Endothelial cell of umbilical vein (primary cell): ENCODE results near the gene ULK4. TPM values are rescaled to one million over a fixed set of nuclear protein-coding genes. Genes with fewer than 3 reads are reported as not detected.

Experiments used
- BruUV-seq: library from RNA; stranded (reverse); fragments of 400-500 nt; replicated peaks from 2 replicates; lab custom pipeline; 2021; lab: Mats Ljungman, UMichigan
- CTCF ChIA-PET: fragments of 300-600, 350-600 bp; sonication (Branson Sonifier 250); formaldehyde crosslinking; loops from one replicate; lab custom pipeline; 2021; ENCODE audit warnings: antibody characterized with exemption, inconsistent platforms; lab: Charles Lee
- POLR2A ChIA-PET: fragments of 300-600, 350-600 bp; sonication (Branson Sonifier 250); formaldehyde crosslinking; loops from one replicate; lab custom pipeline; 2021; ENCODE audit warnings: antibody characterized with exemption, inconsistent platforms; lab: Charles Lee
- DNase-seq: peaks from one replicate; pipeline ENCODE4 v3.0.0-alpha.2; 2011; ENCODE audit warnings: low read depth, low spot score
- FAIRE-seq: peaks from 2 replicates; lab custom pipeline; 2011; peaks lifted over from hg19 to GRCh38; lab: Jason Lieb, UNC
- H2AFZ ChIP-seq: 2 replicates; pipeline ENCODE4 v1.6.0; 2012; ENCODE audit warnings: low read depth, low read length, control low read depth, inconsistent platforms
- H3K27ac ChIP-seq: 2 replicates; pipeline ENCODE4 v1.5.1; 2011; ENCODE audit warnings: low read depth, mild to moderate bottlenecking, control low read depth, low read length, moderate library complexity; ENCODE audit not compliant: insufficient read depth
- H3K27me3 ChIP-seq, 2 experiments: 2 replicates each; pipeline versions ENCODE4 v1.6.0 to v1.6.1; 2011; ENCODE audit warnings: low read length in 2 of 2, mixed read lengths in 1 of 2; ENCODE audit not compliant: control insufficient read depth in 2 of 2, insufficient read depth in 2 of 2
- H3K36me3 ChIP-seq, 2 experiments: 2 replicates in 1 of 2; 3 replicates in 1 of 2; pipeline ENCODE4 v1.5.1; 2011; ENCODE audit warnings: low read length in 2 of 2, mild to moderate bottlenecking in 1 of 2, moderate library complexity in 1 of 2; ENCODE audit not compliant: control insufficient read depth in 2 of 2, insufficient read depth in 2 of 2; ENCODE audit errors: extremely low read depth in 1 of 2
- H3K4me1 ChIP-seq: 3 replicates; pipeline ENCODE4 v1.5.1; 2011; ENCODE audit warnings: mild to moderate bottlenecking, low read length; ENCODE audit not compliant: control insufficient read depth, insufficient read depth; ENCODE audit errors: extremely low read depth
- H3K4me2 ChIP-seq: 2 replicates; pipeline ENCODE4 v1.6.1; 2011; ENCODE audit warnings: low read length, control low read depth, mixed read lengths; ENCODE audit not compliant: insufficient read depth
- H3K4me3 ChIP-seq, 3 experiments: fragments of 200-600 bp in 1 of 3; sonication (generic), shearing (Covaris generic) in 1 of 3; replicated peaks in 1 of 3; 2 replicates each; pipeline ENCODE4 v1.5.1; 2011 to 2016; ENCODE audit warnings: control low read depth in 3 of 3, low read length in 3 of 3, mild to moderate bottlenecking in 2 of 3, inconsistent platforms in 1 of 3, low read depth in 1 of 3, moderate library complexity in 1 of 3; ENCODE audit not compliant: insufficient read depth in 1 of 3
- H3K79me2 ChIP-seq: 2 replicates; pipeline ENCODE4 v1.6.0; 2012; ENCODE audit warnings: low read length, inconsistent platforms; ENCODE audit not compliant: control insufficient read depth, insufficient read depth
- H3K9ac ChIP-seq: replicated peaks from 2 replicates; pipeline ENCODE3; 2011; ENCODE audit warnings: low read length, control low read depth; ENCODE audit not compliant: insufficient read depth; ENCODE audit errors: extremely low read depth
- H3K9me1 ChIP-seq: replicated peaks from 3 replicates; pipeline ENCODE4 v1.6.0; 2011; ENCODE audit warnings: mild to moderate bottlenecking, low read length; ENCODE audit not compliant: control insufficient read depth, insufficient read depth; ENCODE audit errors: extremely low read depth
- H3K9me3 ChIP-seq: replicated peaks from 2 replicates; pipeline ENCODE4 v1.5.1; 2012; ENCODE audit warnings: low read length, inconsistent platforms; ENCODE audit not compliant: control insufficient read depth, insufficient read depth
- H4K20me1 ChIP-seq: replicated peaks from 2 replicates; pipeline ENCODE3; 2011; ENCODE audit warnings: mild to moderate bottlenecking, low read length; ENCODE audit not compliant: control insufficient read depth, insufficient read depth; ENCODE audit errors: extremely low read depth
- EZH2 ChIP-seq: IDR thresholded peaks from 2 replicates; pipeline ENCODE4 v1.6.1; 2012; ENCODE audit warnings: borderline replicate concordance, low read depth, mild to moderate bottlenecking, moderate library complexity, low read length, inconsistent platforms; ENCODE audit not compliant: severe bottlenecking
- FOS ChIP-seq: IDR thresholded peaks from 2 replicates; pipeline ENCODE4 v1.6.1; 2011; ENCODE audit warnings: mild to moderate bottlenecking, low read length, moderate library complexity, borderline replicate concordance; ENCODE audit not compliant: insufficient read depth
- GATA2 ChIP-seq: IDR thresholded peaks from 2 replicates; pipeline ENCODE4 v1.7.0; 2011; ENCODE audit warnings: low read depth, mild to moderate bottlenecking, moderate library complexity, mixed read lengths, low read length; ENCODE audit not compliant: insufficient read length, insufficient read depth
- JUN ChIP-seq: IDR thresholded peaks from 2 replicates; pipeline ENCODE4 v1.6.1; 2011; ENCODE audit warnings: borderline replicate concordance, low read depth; ENCODE audit not compliant: insufficient read length, insufficient read depth
- MYC ChIP-seq: IDR thresholded peaks from one replicate; pipeline ENCODE4 v1.6.1; 2011; ENCODE audit warnings: mild to moderate bottlenecking, low read depth, low read length
- POLR2A ChIP-seq: IDR thresholded peaks from 2 replicates; pipeline ENCODE4 v1.6.1; 2012; ENCODE audit warnings: low read depth, mild to moderate bottlenecking, control low read depth, low read length
- POLR2AphosphoS5 ChIP-seq: IDR thresholded peaks from 2 replicates; pipeline ENCODE4 v1.6.1; 2012; ENCODE audit warnings: low read depth, mild to moderate bottlenecking, control low read depth, low read length, moderate library complexity; ENCODE audit not compliant: insufficient read depth
- dilution Hi-C: fragments of 300-500 bp; cut with MboI; formaldehyde crosslinking; loops from one replicate; pipeline ENCODE4 v1.15.0; 2019; ENCODE audit warnings: low sequenced_read_pairs; ENCODE audit not compliant: extremely low pct_ligation_motif_present
- intact Hi-C: fragments of 100-400 bp; cut with micrococcal nuclease; formaldehyde crosslinking; loops from one replicate; pipeline ENCODE4 v1.10.0; 2022
- polyA plus RNA-seq, 4 experiments: library from polyadenylated mRNA; depleted of rRNA in 3 of 4; stranded (reverse) in 3 of 4; unstranded in 1 of 4; fragments of >200 nt; gene quantifications; 2 replicates each; pipeline versions ENCODE4 v1.2.1 to v1.2.3, GENCODE V29; 2011 to 2012; ENCODE audit warnings: missing spikeins in 1 of 4
- total RNA-seq: library from RNA; stranded (reverse); gene quantifications from 2 replicates; pipeline ENCODE4 v1.2.3, GENCODE V29; 2021
- TF ChIP-seq, protein P1 (sequence below): IDR thresholded peaks from 2 replicates; pipeline ENCODE4 v1.6.1; 2011; ENCODE audit not compliant: insufficient read depth, insufficient read length
- TF ChIP-seq, protein P2 (sequence below), 2 donors: IDR thresholded peaks; 1 replicate in 1 of 2; 2 replicates in 1 of 2; pipeline ENCODE4 v1.5.1; 2011; ENCODE audit warnings: low read length in 2 of 2, mild to moderate bottlenecking in 2 of 2, moderate library complexity in 2 of 2, control low read depth in 1 of 2, inconsistent platforms in 1 of 2, low read depth in 1 of 2; ENCODE audit not compliant: insufficient read depth in 1 of 2; ENCODE audit errors: extremely low read depth in 1 of 2

Gene ULK4
- total and polyA plus RNA-seq, 2 donors (not counting 3 experiments of a cell fraction or from before 2014, with no cell fraction given): 3.3 to 16.0 TPM

DNA sequence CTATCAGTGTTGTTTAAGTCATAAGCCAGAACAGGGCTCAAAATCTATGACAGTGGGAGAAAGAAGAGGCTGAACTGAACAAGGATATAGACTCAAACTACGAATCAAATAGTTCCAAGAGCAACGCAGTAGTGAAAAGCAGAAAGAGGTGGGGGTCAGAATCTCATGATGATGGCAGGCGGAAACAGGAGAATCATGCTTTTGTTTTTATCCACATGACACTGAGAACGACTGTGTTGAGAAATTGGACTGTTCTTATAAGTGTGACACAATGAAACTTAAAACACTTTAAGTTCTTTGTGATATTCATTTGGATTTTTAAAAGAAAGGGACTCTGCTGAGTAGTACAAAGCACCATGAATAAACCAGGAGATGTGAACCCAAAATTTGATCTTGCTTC is 309.4 kb downstream of the ULK4 start:
- no peaks in the 10 kb centered on the region for H3K36me3 ChIP-seq
- no peak overlapping the region for H3K9ac ChIP-seq
- no peak for FAIRE-seq
- CTCF ChIA-PET: no interaction called here
- H3K4me3 ChIP-seq: no peak overlapping the region
- no peaks in the 10 kb centered on the region for H3K27me3 ChIP-seq
- no peaks in the 10 kb centered on the region for H3K4me1 ChIP-seq
- POLR2A ChIA-PET: no interaction called here
- no peaks in the 10 kb centered on the region for H4K20me1 ChIP-seq
- H3K4me2 ChIP-seq: no peak overlapping the region
- no peak for DNase-seq
- dilution Hi-C loops (no loop called here), intact Hi-C loops (no loop called here)
- H3K79me2 ChIP-seq: no peaks in the 10 kb centered on the region
- no TSS peak for BruUV-seq
- H3K9me3 ChIP-seq: no peaks in the 10 kb centered on the region
- H2AFZ ChIP-seq: no peak overlapping the region
- no peaks in the 10 kb centered on the region for H3K9me1 ChIP-seq
- H3K27ac ChIP-seq: no peak overlapping the region
- no peak for TF ChIP-seq POLR2A
- TF ChIP-seq, protein P1, sequence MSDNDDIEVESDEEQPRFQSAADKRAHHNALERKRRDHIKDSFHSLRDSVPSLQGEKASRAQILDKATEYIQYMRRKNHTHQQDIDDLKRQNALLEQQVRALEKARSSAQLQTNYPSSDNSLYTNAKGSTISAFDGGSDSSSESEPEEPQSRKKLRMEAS: no peak
- TF ChIP-seq MYC: no peak
- no peak for TF ChIP-seq GATA2
- TF ChIP-seq, protein P2, sequence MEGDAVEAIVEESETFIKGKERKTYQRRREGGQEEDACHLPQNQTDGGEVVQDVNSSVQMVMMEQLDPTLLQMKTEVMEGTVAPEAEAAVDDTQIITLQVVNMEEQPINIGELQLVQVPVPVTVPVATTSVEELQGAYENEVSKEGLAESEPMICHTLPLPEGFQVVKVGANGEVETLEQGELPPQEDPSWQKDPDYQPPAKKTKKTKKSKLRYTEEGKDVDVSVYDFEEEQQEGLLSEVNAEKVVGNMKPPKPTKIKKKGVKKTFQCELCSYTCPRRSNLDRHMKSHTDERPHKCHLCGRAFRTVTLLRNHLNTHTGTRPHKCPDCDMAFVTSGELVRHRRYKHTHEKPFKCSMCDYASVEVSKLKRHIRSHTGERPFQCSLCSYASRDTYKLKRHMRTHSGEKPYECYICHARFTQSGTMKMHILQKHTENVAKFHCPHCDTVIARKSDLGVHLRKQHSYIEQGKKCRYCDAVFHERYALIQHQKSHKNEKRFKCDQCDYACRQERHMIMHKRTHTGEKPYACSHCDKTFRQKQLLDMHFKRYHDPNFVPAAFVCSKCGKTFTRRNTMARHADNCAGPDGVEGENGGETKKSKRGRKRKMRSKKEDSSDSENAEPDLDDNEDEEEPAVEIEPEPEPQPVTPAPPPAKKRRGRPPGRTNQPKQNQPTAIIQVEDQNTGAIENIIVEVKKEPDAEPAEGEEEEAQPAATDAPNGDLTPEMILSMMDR (IDR thresholded peaks at IDR 0.05; ENCODE audit: extremely low read depth in 1 of 2, insufficient read depth in 1 of 2, low read depth in 1 of 2, low read length in 2 of 2): no peak
- TF ChIP-seq JUN: no peak
- TF ChIP-seq EZH2: no peak
- no peak for TF ChIP-seq POLR2AphosphoS5
- no peak for TF ChIP-seq FOS
